Measurements from ENCODE around the gene SMTN.

- TF ChIP-seq, protein P1, sequence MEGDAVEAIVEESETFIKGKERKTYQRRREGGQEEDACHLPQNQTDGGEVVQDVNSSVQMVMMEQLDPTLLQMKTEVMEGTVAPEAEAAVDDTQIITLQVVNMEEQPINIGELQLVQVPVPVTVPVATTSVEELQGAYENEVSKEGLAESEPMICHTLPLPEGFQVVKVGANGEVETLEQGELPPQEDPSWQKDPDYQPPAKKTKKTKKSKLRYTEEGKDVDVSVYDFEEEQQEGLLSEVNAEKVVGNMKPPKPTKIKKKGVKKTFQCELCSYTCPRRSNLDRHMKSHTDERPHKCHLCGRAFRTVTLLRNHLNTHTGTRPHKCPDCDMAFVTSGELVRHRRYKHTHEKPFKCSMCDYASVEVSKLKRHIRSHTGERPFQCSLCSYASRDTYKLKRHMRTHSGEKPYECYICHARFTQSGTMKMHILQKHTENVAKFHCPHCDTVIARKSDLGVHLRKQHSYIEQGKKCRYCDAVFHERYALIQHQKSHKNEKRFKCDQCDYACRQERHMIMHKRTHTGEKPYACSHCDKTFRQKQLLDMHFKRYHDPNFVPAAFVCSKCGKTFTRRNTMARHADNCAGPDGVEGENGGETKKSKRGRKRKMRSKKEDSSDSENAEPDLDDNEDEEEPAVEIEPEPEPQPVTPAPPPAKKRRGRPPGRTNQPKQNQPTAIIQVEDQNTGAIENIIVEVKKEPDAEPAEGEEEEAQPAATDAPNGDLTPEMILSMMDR (IDR thresholded peaks at IDR 0.05; ENCODE audit: low read depth, low read length, missing input control) = no peak
- TF ChIP-seq, protein P2, sequence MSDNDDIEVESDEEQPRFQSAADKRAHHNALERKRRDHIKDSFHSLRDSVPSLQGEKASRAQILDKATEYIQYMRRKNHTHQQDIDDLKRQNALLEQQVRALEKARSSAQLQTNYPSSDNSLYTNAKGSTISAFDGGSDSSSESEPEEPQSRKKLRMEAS (IDR thresholded peaks at IDR 0.05) = no peak
- TF ChIP-seq SP1 (IDR thresholded peaks at IDR 0.05) = no peak
- TF ChIP-seq ATF3 (IDR thresholded peaks at IDR 0.05) = no peak
- TF ChIP-seq EGR1 (IDR thresholded peaks at IDR 0.05; ENCODE audit: low read depth in 2 of 2) = no peak
- TF ChIP-seq RAD21 (IDR thresholded peaks at IDR 0.05) = no peak
These were observed 25.9 kb upstream of the SMTN start for GRCh38 chr22:31055117-31055634.

Measured in liver (tissue), 3 donors.